Endothelial cell of umbilical vein (primary cell): ENCODE results near the gene CEP57L1. TPM values are rescaled to one million over a fixed set of nuclear protein-coding genes. Genes with fewer than 3 reads are reported as not detected.

ENCODE experiments used
- BruUV-seq: library from RNA; stranded (reverse); fragments of 400-500 nt; replicated peaks from 2 replicates; lab custom pipeline; 2021; lab: Mats Ljungman, UMichigan
- CTCF ChIA-PET: fragments of 300-600, 350-600 bp; sonication (Branson Sonifier 250); formaldehyde crosslinking; loops from one replicate; lab custom pipeline; 2021; ENCODE audit warnings: antibody characterized with exemption, inconsistent platforms; lab: Charles Lee
- POLR2A ChIA-PET: fragments of 300-600, 350-600 bp; sonication (Branson Sonifier 250); formaldehyde crosslinking; loops from one replicate; lab custom pipeline; 2021; ENCODE audit warnings: antibody characterized with exemption, inconsistent platforms; lab: Charles Lee
- DNase-seq: peaks from one replicate; pipeline ENCODE4 v3.0.0-alpha.2; 2011; ENCODE audit warnings: low read depth, low spot score
- FAIRE-seq: peaks from 2 replicates; lab custom pipeline; 2011; peaks lifted over from hg19 to GRCh38; lab: Jason Lieb, UNC
- H2AFZ ChIP-seq: 2 replicates; pipeline ENCODE4 v1.6.0; 2012; ENCODE audit warnings: low read depth, low read length, control low read depth, inconsistent platforms
- H3K27ac ChIP-seq: 2 replicates; pipeline ENCODE4 v1.5.1; 2011; ENCODE audit warnings: low read depth, mild to moderate bottlenecking, control low read depth, low read length, moderate library complexity; ENCODE audit not compliant: insufficient read depth
- H3K27me3 ChIP-seq, 2 experiments: 2 replicates each; pipeline versions ENCODE4 v1.6.0 to v1.6.1; 2011; ENCODE audit warnings: low read length in 2 of 2, mixed read lengths in 1 of 2; ENCODE audit not compliant: control insufficient read depth in 2 of 2, insufficient read depth in 2 of 2
- H3K36me3 ChIP-seq, 2 experiments: 2 replicates in 1 of 2; 3 replicates in 1 of 2; pipeline ENCODE4 v1.5.1; 2011; ENCODE audit warnings: low read length in 2 of 2, mild to moderate bottlenecking in 1 of 2, moderate library complexity in 1 of 2; ENCODE audit not compliant: control insufficient read depth in 2 of 2, insufficient read depth in 2 of 2; ENCODE audit errors: extremely low read depth in 1 of 2
- H3K4me1 ChIP-seq: 3 replicates; pipeline ENCODE4 v1.5.1; 2011; ENCODE audit warnings: mild to moderate bottlenecking, low read length; ENCODE audit not compliant: control insufficient read depth, insufficient read depth; ENCODE audit errors: extremely low read depth
- H3K4me2 ChIP-seq: 2 replicates; pipeline ENCODE4 v1.6.1; 2011; ENCODE audit warnings: low read length, control low read depth, mixed read lengths; ENCODE audit not compliant: insufficient read depth
- H3K4me3 ChIP-seq, 3 experiments: fragments of 200-600 bp in 1 of 3; sonication (generic), shearing (Covaris generic) in 1 of 3; replicated peaks in 1 of 3; 2 replicates each; pipeline ENCODE4 v1.5.1; 2011 to 2016; ENCODE audit warnings: control low read depth in 3 of 3, low read length in 3 of 3, mild to moderate bottlenecking in 2 of 3, inconsistent platforms in 1 of 3, low read depth in 1 of 3, moderate library complexity in 1 of 3; ENCODE audit not compliant: insufficient read depth in 1 of 3
- H3K79me2 ChIP-seq: 2 replicates; pipeline ENCODE4 v1.6.0; 2012; ENCODE audit warnings: low read length, inconsistent platforms; ENCODE audit not compliant: control insufficient read depth, insufficient read depth
- H3K9ac ChIP-seq: replicated peaks from 2 replicates; pipeline ENCODE3; 2011; ENCODE audit warnings: low read length, control low read depth; ENCODE audit not compliant: insufficient read depth; ENCODE audit errors: extremely low read depth
- H3K9me1 ChIP-seq: replicated peaks from 3 replicates; pipeline ENCODE4 v1.6.0; 2011; ENCODE audit warnings: mild to moderate bottlenecking, low read length; ENCODE audit not compliant: control insufficient read depth, insufficient read depth; ENCODE audit errors: extremely low read depth
- H3K9me3 ChIP-seq: replicated peaks from 2 replicates; pipeline ENCODE4 v1.5.1; 2012; ENCODE audit warnings: low read length, inconsistent platforms; ENCODE audit not compliant: control insufficient read depth, insufficient read depth
- H4K20me1 ChIP-seq: replicated peaks from 2 replicates; pipeline ENCODE3; 2011; ENCODE audit warnings: mild to moderate bottlenecking, low read length; ENCODE audit not compliant: control insufficient read depth, insufficient read depth; ENCODE audit errors: extremely low read depth
- CTCF ChIP-seq, 2 donors: IDR thresholded peaks; 1 replicate in 1 of 2; 2 replicates in 1 of 2; pipeline ENCODE4 v1.5.1; 2011; ENCODE audit warnings: low read length in 2 of 2, mild to moderate bottlenecking in 2 of 2, moderate library complexity in 2 of 2, control low read depth in 1 of 2, inconsistent platforms in 1 of 2, low read depth in 1 of 2; ENCODE audit not compliant: insufficient read depth in 1 of 2; ENCODE audit errors: extremely low read depth in 1 of 2
- EZH2 ChIP-seq: IDR thresholded peaks from 2 replicates; pipeline ENCODE4 v1.6.1; 2012; ENCODE audit warnings: borderline replicate concordance, low read depth, mild to moderate bottlenecking, moderate library complexity, low read length, inconsistent platforms; ENCODE audit not compliant: severe bottlenecking
- FOS ChIP-seq: IDR thresholded peaks from 2 replicates; pipeline ENCODE4 v1.6.1; 2011; ENCODE audit warnings: mild to moderate bottlenecking, low read length, moderate library complexity, borderline replicate concordance; ENCODE audit not compliant: insufficient read depth
- GATA2 ChIP-seq: IDR thresholded peaks from 2 replicates; pipeline ENCODE4 v1.7.0; 2011; ENCODE audit warnings: low read depth, mild to moderate bottlenecking, moderate library complexity, mixed read lengths, low read length; ENCODE audit not compliant: insufficient read length, insufficient read depth
- JUN ChIP-seq: IDR thresholded peaks from 2 replicates; pipeline ENCODE4 v1.6.1; 2011; ENCODE audit warnings: borderline replicate concordance, low read depth; ENCODE audit not compliant: insufficient read length, insufficient read depth
- MAX ChIP-seq: IDR thresholded peaks from 2 replicates; pipeline ENCODE4 v1.6.1; 2011; ENCODE audit not compliant: insufficient read depth, insufficient read length
- MYC ChIP-seq: IDR thresholded peaks from one replicate; pipeline ENCODE4 v1.6.1; 2011; ENCODE audit warnings: mild to moderate bottlenecking, low read depth, low read length
- POLR2A ChIP-seq: IDR thresholded peaks from 2 replicates; pipeline ENCODE4 v1.6.1; 2012; ENCODE audit warnings: low read depth, mild to moderate bottlenecking, control low read depth, low read length
- POLR2AphosphoS5 ChIP-seq: IDR thresholded peaks from 2 replicates; pipeline ENCODE4 v1.6.1; 2012; ENCODE audit warnings: low read depth, mild to moderate bottlenecking, control low read depth, low read length, moderate library complexity; ENCODE audit not compliant: insufficient read depth
- dilution Hi-C: fragments of 300-500 bp; cut with MboI; formaldehyde crosslinking; loops from one replicate; pipeline ENCODE4 v1.15.0; 2019; ENCODE audit warnings: low sequenced_read_pairs; ENCODE audit not compliant: extremely low pct_ligation_motif_present
- intact Hi-C: fragments of 100-400 bp; cut with micrococcal nuclease; formaldehyde crosslinking; loops from one replicate; pipeline ENCODE4 v1.10.0; 2022
- polyA plus RNA-seq, 4 experiments: library from polyadenylated mRNA; depleted of rRNA in 3 of 4; stranded (reverse) in 3 of 4; unstranded in 1 of 4; fragments of >200 nt; gene quantifications; 2 replicates each; pipeline versions ENCODE4 v1.2.1 to v1.2.3, GENCODE V29; 2011 to 2012; ENCODE audit warnings: missing spikeins in 1 of 4
- total RNA-seq: library from RNA; stranded (reverse); gene quantifications from 2 replicates; pipeline ENCODE4 v1.2.3, GENCODE V29; 2021

CEP57L1 gene
- total and polyA plus RNA-seq, 2 donors (not counting 3 experiments of a cell fraction or from before 2014, with no cell fraction given) = 7.8 to 20.9 TPM

- intact Hi-C loops (loop anchor here (10.0 kb wide), 2 partner anchors 837 to 1863 kb away; partner anchors contain the start of gene GTF3C6), dilution Hi-C loops (no loop called here)
- Histone ChIP-seq H3K27me3 (no peaks in the 10 kb centered on the region), H3K9me1 (no peaks in the 10 kb centered on the region), H2AFZ (no peak overlapping the region), H3K9me3 (no peaks in the 10 kb centered on the region), H3K4me2 (peak overlapping the region; percentile 100), H3K36me3 (no peaks in the 10 kb centered on the region), H3K79me2 (peaks cover 29% of the 10 kb centered on the region), H3K27ac (no peak overlapping the region), H3K4me1 (peaks cover 27% of the 10 kb centered on the region), H4K20me1 (no peaks in the 10 kb centered on the region), H3K4me3 (peak overlapping the region in 2 of 3 experiments; percentile 100), H3K9ac (no peak overlapping the region)
- no peak for FAIRE-seq
- CTCF ChIA-PET = interaction anchor here (1.4 kb wide), 1 partner anchor 21 kb away, joined by 3 read pairs; no protein-coding TSS in a partner anchor
- TF ChIP-seq JUN (no peak), GATA2 (no peak), POLR2AphosphoS5 (no peak), EZH2 (no peak), FOS (no peak), POLR2A (no peak), MYC (no peak), CTCF (IDR thresholded peaks at IDR 0.05; ENCODE audit: extremely low read depth in 1 of 2, insufficient read depth in 1 of 2, low read depth in 1 of 2, low read length in 2 of 2) (no peak), MAX (no peak)
- POLR2A ChIA-PET = no interaction called here
- no peak for DNase-seq
- BruUV-seq = no TSS peak
Measured at GRCh38 chr6:109092074-109092473, 3.2 kb upstream of the CEP57L1 start.
